GM12872 (cell line): Measurements from ENCODE around the gene SEPHS1.
A peak's percentile ranks its signal among the peaks of the same experiment; 100 is the strongest.

ENCODE experiments used
- CTCF ChIP-seq: IDR thresholded peaks from 3 replicates; pipeline ENCODE4 v1.5.1; 2011; ENCODE audit warnings: low read depth, mild to moderate bottlenecking, low read length, moderate library complexity; ENCODE audit not compliant: insufficient read depth

Gene SEPHS1

GRCh38 chr10:13373644-13374043 lies 25.6 kb upstream of the SEPHS1 start:
- TF ChIP-seq CTCF: no peak

- TF ChIP-seq CTCF: no peak
Measured at GRCh38 chr10:13372524-13372923, 24.4 kb upstream of the SEPHS1 start.

- peak; percentile 92 for TF ChIP-seq CTCF
Measured at GRCh38 chr10:13371897-13372470, 23.9 kb upstream of the SEPHS1 start.

- no peak for TF ChIP-seq CTCF
Measured at GRCh38 chr10:13366891-13367290, 18.8 kb upstream of the SEPHS1 start.

- no peak for TF ChIP-seq CTCF
Measured at GRCh38 chr10:13365831-13366230, 17.7 kb upstream of the SEPHS1 start.

GRCh38 chr10:13365243-13365642 lies 17.1 kb upstream of the SEPHS1 start:
- no peak for TF ChIP-seq CTCF

- TF ChIP-seq CTCF: no peak
Measured at GRCh38 chr10:13360587-13360986, 12.5 kb upstream of the SEPHS1 start.
